ENCODE measurements around the gene HPCAL4. TPM values are rescaled to one million over a fixed set of nuclear protein-coding genes. Genes with fewer than 3 reads are reported as not detected.

HPCAL4 gene
- polyA plus RNA-seq, 1 experiment, result not detected

DNA sequence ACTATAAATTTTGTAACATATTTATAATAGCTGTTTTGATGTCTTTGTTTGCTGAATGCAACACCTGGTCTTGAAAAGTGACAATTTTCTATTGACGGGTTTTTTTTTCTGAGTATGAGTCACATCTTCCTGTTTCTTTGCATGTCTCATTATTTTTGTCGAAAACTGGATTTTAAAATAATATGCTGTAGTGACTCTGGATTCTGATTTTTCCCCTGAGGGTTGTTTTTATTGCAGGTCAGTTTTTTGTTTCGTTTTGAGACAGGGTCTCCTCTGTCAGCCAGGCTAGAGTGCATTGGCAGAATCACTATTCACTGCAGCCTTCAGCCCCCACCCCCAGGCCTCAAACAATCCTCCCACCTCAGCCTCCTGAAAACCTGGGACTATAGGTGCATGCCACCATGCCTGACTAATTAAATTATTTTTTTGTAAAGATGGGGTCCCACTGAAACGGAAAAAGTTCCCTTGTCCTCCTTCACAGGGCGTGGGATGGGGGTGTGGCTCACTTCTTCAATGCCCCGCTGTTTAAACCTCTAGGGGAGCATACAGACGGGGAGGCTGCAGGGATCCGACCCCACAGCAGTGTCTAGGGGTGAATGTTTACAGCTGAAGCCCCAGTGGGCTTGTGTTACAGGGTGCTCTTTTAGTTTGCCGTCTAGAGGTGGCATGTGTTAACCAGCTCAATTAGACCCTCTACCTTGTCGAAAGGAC is 36.1 kb upstream of the HPCAL4 start:
- ChIA-PET CTCF (interaction anchor here (0.7 to 1.3 kb wide), 2 partner anchors 11 to 894 kb away, joined by 3 read pairs; no protein-coding TSS in a partner anchor), POLR2A (no interaction called here)
- DNase-seq (ENCODE audit: low read depth), result no peak
- no peak overlapping the region for H3K4me3 ChIP-seq (ENCODE audit: low read depth, low read length)
- H3K36me3 ChIP-seq (ENCODE audit: control insufficient read depth, insufficient read depth, low read length), result no peaks in the 10 kb centered on the region
- peaks cover 21% of the 10 kb centered on the region for H3K27me3 ChIP-seq (ENCODE audit: control insufficient read depth, insufficient read depth, low read length)
- TF ChIP-seq, protein P1, sequence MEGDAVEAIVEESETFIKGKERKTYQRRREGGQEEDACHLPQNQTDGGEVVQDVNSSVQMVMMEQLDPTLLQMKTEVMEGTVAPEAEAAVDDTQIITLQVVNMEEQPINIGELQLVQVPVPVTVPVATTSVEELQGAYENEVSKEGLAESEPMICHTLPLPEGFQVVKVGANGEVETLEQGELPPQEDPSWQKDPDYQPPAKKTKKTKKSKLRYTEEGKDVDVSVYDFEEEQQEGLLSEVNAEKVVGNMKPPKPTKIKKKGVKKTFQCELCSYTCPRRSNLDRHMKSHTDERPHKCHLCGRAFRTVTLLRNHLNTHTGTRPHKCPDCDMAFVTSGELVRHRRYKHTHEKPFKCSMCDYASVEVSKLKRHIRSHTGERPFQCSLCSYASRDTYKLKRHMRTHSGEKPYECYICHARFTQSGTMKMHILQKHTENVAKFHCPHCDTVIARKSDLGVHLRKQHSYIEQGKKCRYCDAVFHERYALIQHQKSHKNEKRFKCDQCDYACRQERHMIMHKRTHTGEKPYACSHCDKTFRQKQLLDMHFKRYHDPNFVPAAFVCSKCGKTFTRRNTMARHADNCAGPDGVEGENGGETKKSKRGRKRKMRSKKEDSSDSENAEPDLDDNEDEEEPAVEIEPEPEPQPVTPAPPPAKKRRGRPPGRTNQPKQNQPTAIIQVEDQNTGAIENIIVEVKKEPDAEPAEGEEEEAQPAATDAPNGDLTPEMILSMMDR (IDR thresholded peaks at IDR 0.05; ENCODE audit: insufficient read depth, low read depth, low read length), result no peak

DNA sequence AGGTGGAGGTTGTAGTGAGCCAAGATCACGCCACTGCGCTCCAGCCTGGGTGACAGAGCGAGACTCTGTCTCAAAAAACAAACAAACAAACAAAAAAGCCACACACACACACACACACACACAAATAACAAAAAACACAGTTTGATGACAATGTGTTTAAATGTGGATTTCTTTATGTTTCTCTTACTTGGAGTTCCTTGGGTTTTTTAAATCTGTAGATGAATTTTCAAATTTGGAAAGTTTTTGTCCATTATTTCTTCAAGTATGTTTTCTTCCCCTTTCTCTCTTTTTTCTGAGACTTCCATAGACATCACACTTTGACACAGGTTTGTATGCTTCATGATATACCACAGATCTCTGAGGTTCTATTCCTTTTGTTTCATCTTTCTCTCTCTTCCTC is 35.4 kb upstream of the HPCAL4 start:
- Histone ChIP-seq H3K27me3 (ENCODE audit: control insufficient read depth, insufficient read depth, low read length) (peaks cover 25% of the 10 kb centered on the region), H3K4me3 (ENCODE audit: low read depth, low read length) (no peak overlapping the region), H3K36me3 (ENCODE audit: control insufficient read depth, insufficient read depth, low read length) (no peaks in the 10 kb centered on the region)
- CTCF ChIA-PET, result interaction anchor here (0.7 to 1.3 kb wide), 3 partner anchors 10 to 893 kb away, joined by 3 read pairs; no protein-coding TSS in a partner anchor
- DNase-seq (ENCODE audit: low read depth), result no peak
- POLR2A ChIA-PET, result no interaction called here
- TF ChIP-seq, protein P1 (IDR thresholded peaks at IDR 0.05; ENCODE audit: insufficient read depth, low read depth, low read length), result no peak

DNA sequence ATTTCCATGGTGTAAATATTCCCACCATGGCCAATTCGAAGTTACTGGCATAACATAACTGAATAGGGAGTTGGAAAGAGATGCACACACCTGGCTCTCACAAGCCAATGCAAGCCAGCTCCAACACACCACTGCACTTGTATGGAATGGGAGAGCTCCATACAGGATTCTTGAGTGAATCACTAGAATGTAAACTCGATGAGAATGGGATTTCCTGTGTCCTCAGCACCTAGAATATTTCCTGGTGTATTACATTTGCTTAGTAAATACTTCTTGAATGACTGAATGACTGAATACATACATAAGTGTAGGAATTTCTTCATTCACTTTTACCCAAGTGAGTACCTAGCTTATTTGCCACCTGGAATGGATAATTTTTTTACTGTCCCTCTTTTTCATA is 31.3 kb upstream of the HPCAL4 start:
- ChIA-PET CTCF (interaction anchor here (1.6 kb wide), 1 partner anchor 116 kb away, joined by 8 read pairs; no protein-coding TSS in a partner anchor), POLR2A (no interaction called here)
- H3K4me3 ChIP-seq (ENCODE audit: low read depth, low read length), result no peak overlapping the region
- no peaks in the 10 kb centered on the region for H3K36me3 ChIP-seq (ENCODE audit: control insufficient read depth, insufficient read depth, low read length)
- TF ChIP-seq, protein P1 (IDR thresholded peaks at IDR 0.05; ENCODE audit: insufficient read depth, low read depth, low read length), result no peak
- H3K27me3 ChIP-seq (ENCODE audit: control insufficient read depth, insufficient read depth, low read length), result peaks cover 21% of the 10 kb centered on the region
- DNase-seq (ENCODE audit: low read depth), result no peak

DNA sequence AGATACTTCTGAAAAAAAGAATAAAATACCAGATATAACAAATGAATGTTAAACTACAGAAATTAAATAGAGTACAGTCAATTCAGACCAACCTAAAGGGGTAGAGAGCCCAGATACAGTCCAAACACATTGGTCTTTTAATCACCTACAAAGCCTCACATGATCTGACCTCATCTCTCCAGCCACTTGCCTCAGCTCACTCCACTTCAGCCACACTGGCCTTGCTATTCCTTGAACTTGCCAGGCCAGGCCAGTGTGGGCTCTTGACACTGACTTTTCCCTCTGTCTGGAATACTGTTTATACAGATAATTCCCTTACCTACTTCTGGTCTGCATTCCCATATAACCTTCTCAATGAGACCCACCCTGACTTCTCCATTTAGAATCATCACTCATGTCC is 30.4 kb upstream of the HPCAL4 start:
- Histone ChIP-seq H3K4me3 (ENCODE audit: low read depth, low read length) (no peak overlapping the region), H3K27me3 (ENCODE audit: control insufficient read depth, insufficient read depth, low read length) (peaks cover 25% of the 10 kb centered on the region), H3K36me3 (ENCODE audit: control insufficient read depth, insufficient read depth, low read length) (no peaks in the 10 kb centered on the region)
- ChIA-PET POLR2A (no interaction called here), CTCF (interaction anchor here (1.4 to 1.6 kb wide), 2 partner anchors 61 to 116 kb away, joined by 3 to 8 read pairs; no protein-coding TSS in a partner anchor)
- DNase-seq (ENCODE audit: low read depth), result no peak
- TF ChIP-seq, protein P1 (IDR thresholded peaks at IDR 0.05; ENCODE audit: insufficient read depth, low read depth, low read length), result no peak

DNA sequence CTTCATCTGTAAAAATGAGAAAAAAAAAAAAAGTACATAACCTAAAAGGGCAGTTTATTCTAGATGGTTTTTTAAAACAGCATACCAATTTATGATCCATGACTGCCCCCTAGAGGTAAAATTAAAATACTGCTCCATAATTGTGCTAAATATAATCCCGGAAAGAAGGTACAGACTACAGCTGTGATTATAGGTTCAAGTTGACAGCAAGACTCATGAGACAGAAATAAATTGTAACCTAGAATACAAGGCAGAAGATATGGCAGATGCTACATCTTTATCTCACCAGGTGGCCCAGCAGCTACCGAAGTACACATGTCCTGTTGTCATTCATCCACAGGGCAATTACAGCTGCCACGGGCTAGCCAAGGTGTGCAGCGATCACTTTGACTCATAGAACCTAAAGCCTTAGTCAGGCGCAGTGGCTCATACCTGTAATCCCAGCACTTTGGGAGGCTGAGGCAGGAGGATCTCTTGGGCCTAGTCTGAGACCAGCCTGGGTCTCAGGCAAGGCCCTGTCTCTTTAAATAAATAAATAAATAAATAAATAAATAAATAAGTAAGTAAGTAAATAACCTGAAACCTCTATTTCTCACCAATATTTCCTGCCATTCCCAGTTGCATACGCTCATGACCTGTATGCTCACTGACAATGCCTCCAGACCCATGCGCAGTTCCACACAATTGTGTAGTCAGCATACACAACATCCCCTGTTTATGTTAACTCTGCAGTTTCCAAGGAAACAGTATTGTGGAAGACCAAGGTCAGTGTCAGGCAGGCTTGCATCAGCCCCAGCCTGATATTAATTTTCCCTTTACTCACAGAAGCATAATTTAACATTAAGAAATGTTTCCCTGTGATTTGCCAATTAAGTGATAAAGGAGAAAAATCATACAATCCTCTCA is 29.1 kb upstream of the HPCAL4 start:
- Histone ChIP-seq H3K4me3 (ENCODE audit: low read depth, low read length) (no peak overlapping the region), H3K36me3 (ENCODE audit: control insufficient read depth, insufficient read depth, low read length) (no peaks in the 10 kb centered on the region), H3K27me3 (ENCODE audit: control insufficient read depth, insufficient read depth, low read length) (peaks cover 23% of the 10 kb centered on the region)
- CTCF ChIA-PET, result interaction anchor here (0.6 to 2.1 kb wide), 20 partner anchors 10 to 250 kb away, joined by 3 to 13 read pairs (median 4); partner anchors contain the start of gene NT5C1A
- TF ChIP-seq, protein P1 (IDR thresholded peaks at IDR 0.05; ENCODE audit: insufficient read depth, low read depth, low read length), result peak; percentile 49
- POLR2A ChIA-PET, result interaction anchor here (0.6 kb wide), 1 partner anchor 123 kb away, joined by 3 read pairs; no protein-coding TSS in a partner anchor
- DNase-seq (ENCODE audit: low read depth), result peak; percentile 14

All from BJ (cell line).